Tibial nerve (tissue), 4 donors: ENCODE data around the gene ERCC1. TPM values are rescaled to one million over a fixed set of nuclear protein-coding genes. Genes with fewer than 3 reads are reported as not detected.

Experiments used
- DNase-seq, 2 donors: peaks; one replicate each; pipeline ENCODE4 v3.0.0-alpha.2; 2019; ENCODE audit warnings: low spot score in 2 of 2
- H3K27ac ChIP-seq, 4 donors: fragments of 200-600 bp; sonication (generic) in 3 of 4; one replicate each; pipeline ENCODE4 v1.5.1; 2017 to 2019; ENCODE audit warnings: mild to moderate bottlenecking in 1 of 4
- H3K27me3 ChIP-seq, 2 donors: fragments of 200-600 bp; sonication (generic) in 1 of 2; one replicate each; pipeline versions ENCODE4 v1.5.1 to v1.6.0; 2017 to 2019
- H3K36me3 ChIP-seq, 3 donors: fragments of 200-600 bp; sonication (generic); one replicate each; pipeline ENCODE4 v1.5.1; 2018 to 2019
- H3K4me1 ChIP-seq, 4 donors: fragments of 200-600 bp; sonication (generic) in 3 of 4; one replicate each; pipeline ENCODE4 v1.5.1; 2017 to 2019
- H3K4me3 ChIP-seq, 4 donors: fragments of 200-600 bp; sonication (generic) in 3 of 4; one replicate each; pipeline ENCODE4 v1.5.1; 2017 to 2019; ENCODE audit warnings: mild to moderate bottlenecking in 1 of 4, moderate library complexity in 1 of 4
- H3K9me3 ChIP-seq, 4 donors: fragments of 200-600 bp; sonication (generic) in 3 of 4; one replicate each; pipeline ENCODE4 v1.5.1; 2017 to 2019
- EP300 ChIP-seq, 2 donors: sonication (generic); formaldehyde crosslinking; IDR thresholded peaks; one replicate each; pipeline ENCODE4 v1.6.1; 2017; ENCODE audit warnings: antibody characterized with exemption in 2 of 2, mild to moderate bottlenecking in 1 of 2
- POLR2A ChIP-seq, 2 donors: fragments of 450-650 bp; IDR thresholded peaks; one replicate each; pipeline ENCODE4 v1.6.1; 2017; ENCODE audit warnings: antibody characterized with exemption in 2 of 2, mild to moderate bottlenecking in 2 of 2, moderate library complexity in 2 of 2
- WGBS, 2 donors: methylation state at CpG; one replicate each; pipeline ENCODE4 v1.1.5; 2018; 5-methylcytosine and 5-hydroxymethylcytosine counted together
- total RNA-seq, 4 donors: library from RNA; depleted of rRNA; stranded (reverse); fragments of >200 nt; gene quantifications; one replicate each; pipeline ENCODE4 v1.1.0, GENCODE V29; 2016
- TF ChIP-seq, protein P1 (sequence below), 5 experiments: fragments of 200-600 bp in 3 of 5; fragments of 450-650 bp in 2 of 5; sonication (generic) in 3 of 5; IDR thresholded peaks; one replicate each; pipeline ENCODE4 v1.5.1; 2016 to 2019; ENCODE audit warnings: antibody characterized with exemption in 5 of 5, mild to moderate bottlenecking in 3 of 5, moderate library complexity in 2 of 5

The ERCC1 gene
- total RNA-seq, 4 donors from 2014 or later, result 95.5 to 161 (median 99.2) TPM

GRCh38 chr19:45455707-45456499 is 32.2 kb upstream of the ERCC1 start:
- H3K9me3 ChIP-seq, result no peaks in the 10 kb centered on the region
- H3K27me3 ChIP-seq, result no peaks in the 10 kb centered on the region
- peaks cover 0 to 30% (median 21%) of the 10 kb centered on the region in 4 donors for H3K4me1 ChIP-seq
- DNase-seq, result peak; percentile 67 to 68
- H3K36me3 ChIP-seq, result no peaks in the 10 kb centered on the region
- WGBS, 2 donors, result 5 to 7% methylated on average over 14 to 26 of the region's 27 CpGs
- peak overlapping the region in 1 of 4 donors; percentile 17 for H3K4me3 ChIP-seq
- TF ChIP-seq, protein P1, sequence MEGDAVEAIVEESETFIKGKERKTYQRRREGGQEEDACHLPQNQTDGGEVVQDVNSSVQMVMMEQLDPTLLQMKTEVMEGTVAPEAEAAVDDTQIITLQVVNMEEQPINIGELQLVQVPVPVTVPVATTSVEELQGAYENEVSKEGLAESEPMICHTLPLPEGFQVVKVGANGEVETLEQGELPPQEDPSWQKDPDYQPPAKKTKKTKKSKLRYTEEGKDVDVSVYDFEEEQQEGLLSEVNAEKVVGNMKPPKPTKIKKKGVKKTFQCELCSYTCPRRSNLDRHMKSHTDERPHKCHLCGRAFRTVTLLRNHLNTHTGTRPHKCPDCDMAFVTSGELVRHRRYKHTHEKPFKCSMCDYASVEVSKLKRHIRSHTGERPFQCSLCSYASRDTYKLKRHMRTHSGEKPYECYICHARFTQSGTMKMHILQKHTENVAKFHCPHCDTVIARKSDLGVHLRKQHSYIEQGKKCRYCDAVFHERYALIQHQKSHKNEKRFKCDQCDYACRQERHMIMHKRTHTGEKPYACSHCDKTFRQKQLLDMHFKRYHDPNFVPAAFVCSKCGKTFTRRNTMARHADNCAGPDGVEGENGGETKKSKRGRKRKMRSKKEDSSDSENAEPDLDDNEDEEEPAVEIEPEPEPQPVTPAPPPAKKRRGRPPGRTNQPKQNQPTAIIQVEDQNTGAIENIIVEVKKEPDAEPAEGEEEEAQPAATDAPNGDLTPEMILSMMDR (IDR thresholded peaks at IDR 0.05), result peak in 2 of 5 experiments; percentile 20 to 36
- TF ChIP-seq POLR2A (IDR thresholded peaks at IDR 0.05) (no peak), EP300 (IDR thresholded peaks at IDR 0.05) (peak; percentile 44 to 88)
- H3K27ac ChIP-seq, result peak overlapping the region; percentile 46 to 92 (median 77)

DNA sequence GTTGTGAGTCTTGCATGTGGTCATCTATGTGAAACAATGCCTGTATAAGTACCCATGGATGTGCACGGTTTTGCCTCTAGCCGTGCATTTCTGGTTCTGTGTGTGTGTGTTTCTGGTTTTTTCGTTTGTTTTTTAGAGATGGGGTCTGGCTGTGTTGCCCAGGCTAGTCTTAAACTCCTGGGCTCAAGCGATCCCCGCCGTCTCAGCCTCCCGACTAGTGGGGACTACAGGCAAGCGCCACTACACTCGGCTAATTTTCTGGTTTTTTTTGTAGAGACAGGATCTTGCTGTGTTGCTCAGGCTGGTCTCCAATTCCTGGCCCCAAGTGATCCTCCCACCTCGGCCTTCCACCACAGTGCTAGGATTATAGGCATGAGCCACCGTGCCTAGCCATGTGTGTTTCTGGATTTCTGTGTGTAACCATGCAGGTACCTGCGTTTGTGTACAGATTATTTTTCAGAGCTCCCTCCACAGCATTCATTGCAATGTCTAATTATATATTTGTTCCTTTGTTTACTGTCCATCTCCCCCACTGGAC is 28.2 kb upstream of the ERCC1 start:
- Histone ChIP-seq H3K27ac (peak overlapping the region in 2 of 4 donors; percentile 93 to 96), H3K9me3 (no peaks in the 10 kb centered on the region), H3K4me1 (peaks cover 0 to 47% (median 30%) of the 10 kb centered on the region in 4 donors), H3K27me3 (no peaks in the 10 kb centered on the region), H3K4me3 (no peak overlapping the region), H3K36me3 (no peaks in the 10 kb centered on the region)
- WGBS, 2 donors, result 73 to 81% methylated on average over 12 of the region's 12 CpGs
- no peak for DNase-seq
- TF ChIP-seq EP300 (IDR thresholded peaks at IDR 0.05) (no peak), POLR2A (IDR thresholded peaks at IDR 0.05) (no peak)
- TF ChIP-seq, protein P1 (IDR thresholded peaks at IDR 0.05), result no peak

- Histone ChIP-seq H3K4me1 (peaks cover 0 to 50% (median 29%) of the 10 kb centered on the region in 4 donors), H3K27me3 (no peaks in the 10 kb centered on the region), H3K36me3 (no peaks in the 10 kb centered on the region), H3K4me3 (peak overlapping the region; percentile 42 to 84 (median 60)), H3K9me3 (no peaks in the 10 kb centered on the region), H3K27ac (peak overlapping the region; percentile 52 to 96 (median 82))
- WGBS, 2 donors, result 7 to 10% methylated on average over 11 to 28 of the region's 28 CpGs
- TF ChIP-seq EP300 (IDR thresholded peaks at IDR 0.05) (no peak), POLR2A (IDR thresholded peaks at IDR 0.05) (no peak)
- TF ChIP-seq, protein P1 (IDR thresholded peaks at IDR 0.05), result no peak
- DNase-seq, result no peak
Measured at GRCh38 chr19:45451131-45451849, 27.6 kb upstream of the ERCC1 start.

DNA sequence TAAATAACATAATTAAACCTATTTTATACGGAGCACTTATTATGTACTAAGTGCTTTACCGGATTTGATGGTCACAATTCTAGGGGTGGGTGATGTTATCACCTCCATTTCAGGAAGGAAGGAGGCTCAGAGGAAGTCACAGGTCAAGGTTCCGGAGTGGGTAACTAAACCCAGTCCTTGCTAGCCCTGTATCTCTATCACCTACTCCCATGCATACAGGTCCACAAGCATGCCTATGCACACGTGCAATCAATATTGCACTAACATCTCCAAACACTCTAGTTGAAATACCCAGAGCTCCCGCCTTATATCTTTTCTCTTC is 26.3 kb upstream of the ERCC1 start:
- no peak for DNase-seq
- Histone ChIP-seq H3K27ac (peak overlapping the region in 3 of 4 donors; percentile 72 to 96 (median 76)), H3K36me3 (no peaks in the 10 kb centered on the region), H3K27me3 (no peaks in the 10 kb centered on the region), H3K9me3 (no peaks in the 10 kb centered on the region), H3K4me3 (peak overlapping the region; percentile 36 to 84 (median 49)), H3K4me1 (peaks cover 0 to 43% (median 17%) of the 10 kb centered on the region in 4 donors)
- 41 to 42% methylated on average over 5 of the region's 5 CpGs for WGBS, 2 donors
- TF ChIP-seq, protein P1 (IDR thresholded peaks at IDR 0.05), result no peak
- TF ChIP-seq EP300 (IDR thresholded peaks at IDR 0.05) (no peak), POLR2A (IDR thresholded peaks at IDR 0.05) (no peak)
